NCI-H524 (cell line): ENCODE data around the gene POMC.
"Not testable (repeated sequence)": the region's sequence is repeated elsewhere in the genome, so short reads cannot be mapped to it uniquely, and the experiment has no call there.

Experiments
- DNase-seq, 2 experiments: peaks; one replicate each; lab custom pipeline; 2025; lab: John Stamatoyannopoulos, UW

Gene POMC

GRCh38 chr2:25132299-25132635 is 36.1 kb downstream of the POMC start:
- no peak for DNase-seq

GRCh38 chr2:25131567-25132298 is 36.6 kb downstream of the POMC start:
- no peak for DNase-seq

GRCh38 chr2:25131253-25131566 is 37.2 kb downstream of the POMC start:
- DNase-seq, result no peak

GRCh38 chr2:25129901-25130520 is 38.4 kb downstream of the POMC start:
- DNase-seq, result no peak

- peak in 1 of 2 experiments; percentile 33 for DNase-seq
Measured at GRCh38 chr2:25127646-25128045, 40.7 kb downstream of the POMC start.

GRCh38 chr2:25127071-25127470 is 41.3 kb downstream of the POMC start:
- not testable (repeated sequence) for DNase-seq

GRCh38 chr2:25125976-25126375 is 42.4 kb downstream of the POMC start:
- DNase-seq, result no peak

- DNase-seq, result no peak
Measured at GRCh38 chr2:25125189-25125588, 43.2 kb downstream of the POMC start.

GRCh38 chr2:25123682-25124081 is 44.7 kb downstream of the POMC start:
- DNase-seq, result no peak

GRCh38 chr2:25122367-25122766 is 46.0 kb downstream of the POMC start:
- no peak for DNase-seq

GRCh38 chr2:25119263-25119662 is 49.1 kb downstream of the POMC start:
- DNase-seq, result no peak

GRCh38 chr2:25116956-25117355 is 51.4 kb downstream of the POMC start:
- no peak for DNase-seq

- no peak for DNase-seq
Measured at GRCh38 chr2:25115902-25116301, 52.5 kb downstream of the POMC start.

- no peak for DNase-seq
Measured at GRCh38 chr2:25115249-25115883, 53.0 kb downstream of the POMC start.

GRCh38 chr2:25112113-25112512 is 56.3 kb downstream of the POMC start:
- DNase-seq, result peak in 1 of 2 experiments; percentile 13
